ENCODE measurements around the gene SPON1.
A peak's percentile ranks its signal among the peaks of the same experiment; 100 is the strongest.
"Not testable (repeated sequence)": the region's sequence is repeated elsewhere in the genome, so short reads cannot be mapped to it uniquely, and the experiment has no call there.

Gene SPON1

DNA sequence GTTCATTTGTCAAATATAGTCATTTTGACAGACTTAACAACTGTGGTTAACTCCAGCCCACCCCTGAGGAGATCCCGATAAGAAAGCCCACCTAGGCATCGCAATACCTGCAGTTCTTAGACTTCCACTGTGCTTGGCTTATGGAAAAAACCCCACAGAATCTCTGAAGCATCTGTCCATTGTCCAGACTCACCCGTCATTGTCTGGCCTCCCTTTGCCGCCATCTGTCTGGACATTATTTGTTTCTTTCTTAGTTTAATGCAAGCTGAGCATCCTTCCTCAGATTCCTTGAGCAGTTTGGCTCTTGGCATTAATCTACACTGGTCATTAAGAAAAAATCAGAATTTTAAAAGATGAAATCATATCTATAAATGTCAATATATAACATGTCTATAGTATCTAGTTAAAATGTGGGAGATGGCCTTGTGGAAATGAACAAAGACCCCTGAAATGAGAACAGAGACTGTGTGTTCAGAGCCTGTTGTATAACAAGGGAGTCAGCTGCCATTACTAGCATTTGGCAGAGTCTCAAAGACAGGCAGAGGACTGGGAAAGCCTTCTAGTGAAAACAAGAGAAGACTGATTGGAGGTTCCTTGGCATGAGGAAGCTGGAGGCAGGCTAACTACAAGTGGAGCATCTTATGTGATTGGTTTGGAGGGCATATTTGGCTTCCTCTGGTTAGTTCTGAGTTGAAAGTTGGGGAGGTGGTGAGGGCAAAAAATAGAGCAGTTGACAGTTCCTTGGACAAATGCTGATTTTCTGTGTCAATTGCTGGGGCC, 80.4 kb downstream of the SPON1 start:
- no peak for DNase-seq

DNA sequence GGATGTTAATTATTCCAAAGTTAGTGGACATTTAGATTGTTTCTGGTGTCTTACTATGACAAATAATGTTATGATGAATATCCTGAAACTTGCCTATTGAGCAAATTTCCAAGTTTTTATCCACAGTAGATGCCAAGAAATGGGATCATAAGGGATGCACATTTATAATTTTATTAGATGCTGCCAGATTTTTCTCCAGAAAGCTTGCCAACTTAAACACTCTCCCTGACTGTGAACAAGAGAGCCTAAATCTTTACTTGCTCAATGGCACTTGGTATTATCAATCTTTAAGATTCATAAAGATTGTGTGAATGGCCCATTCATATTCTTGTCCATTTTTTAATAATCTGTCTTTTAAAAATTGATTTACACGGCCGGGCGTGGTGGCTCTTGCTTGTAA, 82.4 kb downstream of the SPON1 start:
- DNase-seq, result no peak

DNA sequence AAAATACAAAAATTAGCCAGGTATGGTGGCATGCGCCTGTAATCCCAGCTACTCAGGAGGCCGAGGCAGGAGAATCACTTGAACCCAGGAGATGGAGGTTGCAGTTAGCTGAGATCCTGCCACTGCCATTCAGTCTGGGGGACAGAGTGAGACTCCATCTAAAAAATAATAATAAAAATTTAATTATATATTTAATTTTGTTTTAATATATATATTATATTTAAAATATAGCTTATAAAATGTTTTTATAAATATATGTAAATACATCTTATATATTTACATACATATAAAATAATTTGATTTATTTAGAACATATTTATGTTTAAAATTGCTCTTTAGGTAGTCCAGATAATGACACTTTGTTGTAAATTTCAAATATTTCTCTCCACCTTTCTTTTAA, 82.9 kb downstream of the SPON1 start:
- no peak for DNase-seq

DNA sequence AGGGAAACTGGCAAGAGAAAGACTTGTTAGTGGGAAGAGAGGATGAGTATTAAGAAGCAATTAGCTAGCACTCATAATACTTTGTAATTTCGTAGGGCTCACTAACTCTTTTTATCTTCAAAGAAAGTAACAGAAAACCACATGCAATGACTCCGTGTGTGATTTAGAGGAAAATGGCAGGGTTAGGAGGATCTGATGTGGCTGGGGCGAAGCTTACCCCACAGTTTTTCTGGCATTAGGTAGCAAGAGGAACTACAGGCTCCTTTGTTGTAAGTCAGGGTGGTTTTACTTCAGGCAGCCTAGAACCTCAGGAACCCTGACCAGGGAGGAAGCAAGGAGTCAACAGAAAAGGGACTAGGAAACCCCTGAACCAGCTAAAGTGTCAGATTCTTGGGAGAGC, 89.7 kb downstream of the SPON1 start:
- no peak for DNase-seq

DNA sequence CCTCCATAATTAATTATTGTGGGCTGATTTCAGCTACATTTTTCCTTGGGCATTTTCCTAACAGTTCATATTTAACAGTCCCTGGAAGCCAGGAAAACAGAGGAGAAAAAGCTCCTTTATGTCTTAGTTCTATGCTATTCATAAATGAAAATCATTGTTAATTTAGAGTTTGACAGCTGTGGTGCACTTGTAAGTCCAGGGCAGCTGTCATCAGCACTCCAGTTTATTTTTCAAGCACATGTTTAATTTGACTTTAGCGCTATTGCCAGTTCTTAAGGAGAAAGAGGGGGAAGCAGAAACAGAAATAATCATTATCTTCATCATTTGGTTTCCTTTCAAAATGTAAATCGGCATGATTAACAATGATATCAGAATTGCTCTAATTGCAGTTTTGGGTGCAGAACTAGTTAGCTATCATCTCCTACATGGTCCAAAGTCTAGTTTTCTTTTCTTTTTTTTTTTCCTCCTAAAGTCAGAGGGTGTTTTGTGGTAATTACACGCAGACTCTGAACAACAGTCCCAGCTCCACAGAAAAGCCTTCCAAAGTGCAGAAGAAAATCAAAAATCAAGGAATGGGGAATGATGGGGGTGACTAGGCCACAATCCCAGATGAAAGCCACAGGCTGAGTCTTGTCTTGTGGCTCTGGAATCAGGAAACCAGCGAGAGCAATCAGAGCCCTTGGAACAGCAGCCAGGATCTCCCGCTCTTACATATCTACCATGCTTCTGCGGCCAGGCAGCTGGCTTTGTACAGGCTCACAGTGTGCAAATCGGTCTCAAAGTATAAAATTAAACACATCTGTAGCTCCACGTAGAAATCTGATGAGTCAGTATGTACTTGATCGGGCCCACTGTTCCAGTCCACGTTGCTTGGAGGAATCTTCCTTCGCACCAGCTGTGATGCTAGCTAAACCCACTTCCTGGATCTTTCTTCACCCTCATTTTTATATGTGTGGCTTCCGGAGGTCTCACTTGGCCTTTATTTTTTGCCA, 91.9 kb downstream of the SPON1 start:
- no peak for DNase-seq

DNA sequence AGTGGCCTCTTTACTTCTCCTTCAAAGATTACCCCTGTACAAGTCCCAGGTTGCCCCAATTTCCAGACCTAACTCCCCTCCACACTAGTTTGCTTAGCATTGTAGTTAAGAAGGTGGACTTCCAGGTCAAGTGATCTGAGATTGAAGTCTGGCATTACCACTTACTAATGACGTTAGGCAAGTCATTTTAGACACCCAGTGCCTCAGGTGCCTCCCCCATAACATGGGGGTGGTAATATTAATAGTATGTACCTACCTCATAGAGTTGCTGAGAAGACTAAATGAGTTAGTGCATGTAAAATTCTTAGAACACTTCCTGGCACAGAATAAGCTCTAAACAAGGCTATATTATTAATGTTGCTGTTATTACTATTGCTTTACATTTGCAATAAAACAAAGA, 93.4 kb downstream of the SPON1 start:
- DNase-seq, result no peak

DNA sequence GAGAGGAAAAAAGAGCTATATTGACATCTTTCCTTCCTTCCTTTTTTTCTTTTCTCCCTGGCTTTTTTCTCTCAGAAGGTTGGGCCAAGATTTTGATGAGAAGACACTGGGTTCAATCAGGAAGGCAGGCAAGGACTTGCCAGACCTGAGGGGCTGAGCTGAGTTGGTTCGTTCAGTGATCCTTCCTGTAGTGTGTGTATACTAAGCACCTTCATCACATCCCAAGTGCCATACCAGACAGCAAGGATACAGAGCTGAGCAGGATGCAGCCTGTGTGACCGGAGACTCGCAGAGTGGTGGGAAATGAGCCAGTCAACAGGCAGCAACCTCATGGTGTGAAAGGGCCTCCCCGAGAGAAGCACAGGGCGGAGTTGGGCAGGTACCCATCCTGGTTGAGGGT, 95.5 kb downstream of the SPON1 start:
- DNase-seq, result no peak

DNA sequence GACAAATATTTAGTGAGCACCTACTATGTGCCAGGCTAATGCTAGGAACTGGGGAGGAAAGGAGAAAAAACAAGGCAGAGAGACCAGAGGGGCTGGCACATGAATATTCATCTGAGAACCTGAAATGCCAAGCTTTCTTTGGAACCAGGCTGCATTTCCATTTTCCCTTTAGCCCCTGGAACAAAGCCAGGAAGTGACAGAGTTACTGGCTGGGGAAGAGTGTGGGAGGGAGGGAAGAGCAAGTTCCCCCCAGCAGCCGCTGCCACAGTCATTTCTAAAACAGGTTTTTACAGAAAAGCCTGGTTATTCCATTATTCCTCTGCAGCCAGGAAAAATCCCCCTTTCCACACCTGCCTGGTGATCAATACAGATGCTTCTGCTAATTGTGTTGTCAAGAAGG, 97.0 kb downstream of the SPON1 start:
- DNase-seq, result no peak

DNA sequence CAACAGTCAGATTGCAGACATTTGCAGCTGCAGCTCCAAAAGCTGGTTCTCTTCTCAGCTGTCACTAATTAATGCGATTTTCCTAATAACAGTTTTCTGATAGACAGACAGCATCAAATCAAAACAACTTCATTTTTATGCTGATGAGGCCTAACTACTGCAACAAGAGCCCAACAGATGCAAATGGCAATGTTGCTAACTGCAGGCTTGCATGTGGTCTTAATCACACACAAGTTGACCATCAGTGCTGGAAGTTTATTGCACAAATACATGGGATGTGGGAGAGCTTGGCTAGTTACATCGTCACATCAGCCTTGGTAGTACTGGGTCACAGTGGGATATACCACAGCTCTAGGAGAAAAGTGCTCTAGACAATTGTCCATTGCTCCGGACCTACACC, 99.2 kb downstream of the SPON1 start:
- no peak for DNase-seq

DNA sequence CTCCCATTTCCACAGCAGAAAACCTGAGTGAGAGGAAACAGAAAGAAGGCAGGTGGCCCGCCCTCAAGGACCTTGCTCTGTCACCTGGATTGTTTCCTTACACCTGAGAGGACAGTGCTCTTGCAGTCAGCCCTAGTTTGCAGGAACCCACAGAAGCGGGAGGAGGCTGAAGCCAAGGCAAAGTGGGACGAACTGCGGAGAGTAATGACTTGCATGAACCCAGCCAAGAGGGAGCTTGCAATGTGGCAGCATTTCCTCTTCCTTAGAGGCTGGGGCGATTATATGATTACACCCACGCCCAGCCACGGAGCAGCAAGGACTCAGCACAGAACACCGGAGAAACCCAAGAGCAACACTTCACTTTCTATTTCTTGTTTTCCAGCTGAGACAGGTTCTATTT, 102.6 kb downstream of the SPON1 start:
- DNase-seq, result no peak

DNA sequence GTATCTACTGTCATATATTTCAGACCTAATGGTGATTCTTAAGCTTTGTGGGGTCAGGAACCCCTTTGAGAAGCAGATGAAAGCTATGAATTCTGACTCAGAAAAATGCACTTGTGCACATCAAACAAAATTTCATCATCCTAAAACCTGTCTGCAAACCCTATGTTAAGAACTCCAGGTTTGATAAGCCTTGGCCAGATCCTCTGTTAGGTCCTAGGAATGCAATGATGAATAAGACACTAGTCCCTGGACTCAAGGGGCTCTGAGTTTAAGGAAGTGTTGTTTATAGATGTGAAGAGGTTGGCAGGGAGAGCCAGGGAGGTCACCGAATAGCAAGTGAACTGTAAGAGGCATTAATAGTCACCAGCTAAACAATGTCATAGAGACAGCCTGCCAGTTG, 103.2 kb downstream of the SPON1 start:
- DNase-seq, result no peak

DNA sequence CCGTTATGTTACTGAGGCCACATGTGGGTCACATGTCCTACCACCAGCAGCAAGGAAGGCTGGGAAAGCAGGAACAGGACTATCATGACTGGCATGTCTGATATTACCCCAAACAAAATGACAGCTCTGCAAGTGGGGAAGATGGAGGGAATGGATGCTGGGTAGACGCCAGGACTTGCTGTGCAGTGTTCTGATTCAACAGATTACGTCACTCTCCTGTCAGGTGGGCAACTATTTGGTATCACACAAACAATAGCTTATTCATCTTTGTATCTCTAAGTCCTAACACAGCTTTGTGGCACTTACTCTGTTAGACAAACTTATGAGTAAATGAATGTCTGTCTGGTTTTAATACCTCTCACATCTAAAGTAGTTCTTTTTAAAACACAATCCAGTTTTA, 105.2 kb downstream of the SPON1 start:
- DNase-seq, result no peak

DNA sequence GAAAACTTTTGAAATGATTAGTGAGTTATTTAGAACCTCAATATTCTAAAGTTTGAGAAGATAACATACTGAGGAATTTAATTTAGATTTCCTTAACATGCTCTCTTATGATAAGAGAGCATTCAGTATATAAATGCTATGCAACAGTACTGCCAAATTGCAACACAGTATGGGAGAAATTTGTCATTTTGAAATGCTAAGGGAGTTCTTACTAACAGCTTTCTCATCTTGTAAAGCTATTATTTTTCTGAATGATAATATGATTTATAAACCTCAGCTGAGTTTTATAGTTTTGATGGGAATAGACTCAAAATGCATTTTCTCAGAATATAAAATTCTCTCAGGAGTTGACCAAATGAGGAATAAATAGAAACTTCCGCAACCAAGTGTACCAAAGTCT, 108.4 kb downstream of the SPON1 start:
- no peak for DNase-seq

DNA sequence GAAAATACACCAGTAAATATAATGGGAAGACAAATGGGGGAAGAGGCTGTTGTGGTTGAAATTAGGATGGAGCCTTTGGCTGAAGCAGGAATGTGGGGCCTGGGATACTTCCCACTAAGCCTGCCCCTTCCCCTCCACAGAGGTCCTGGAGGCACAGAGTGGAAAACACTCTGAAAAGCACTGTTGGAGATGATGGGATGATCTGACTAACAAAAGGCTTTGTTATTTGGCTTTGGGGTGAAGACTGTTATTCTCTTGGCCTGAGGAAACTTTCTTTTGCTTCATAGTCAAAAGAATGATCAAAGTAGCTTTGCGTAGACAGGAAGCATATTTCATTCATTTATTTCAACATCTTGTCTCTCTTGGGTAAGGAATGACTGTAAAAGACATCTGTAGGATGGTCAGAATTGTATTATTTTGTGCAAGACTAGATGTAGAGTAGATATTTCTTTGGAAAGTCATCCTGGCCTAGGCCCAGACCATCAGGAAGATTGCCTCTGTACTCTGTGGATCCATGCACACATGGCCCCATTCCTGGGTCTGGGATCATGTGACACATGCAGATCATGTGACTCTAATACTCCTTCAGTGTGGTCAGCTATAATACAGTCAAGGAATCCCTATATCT, 111.4 kb downstream of the SPON1 start:
- no peak for DNase-seq

DNA sequence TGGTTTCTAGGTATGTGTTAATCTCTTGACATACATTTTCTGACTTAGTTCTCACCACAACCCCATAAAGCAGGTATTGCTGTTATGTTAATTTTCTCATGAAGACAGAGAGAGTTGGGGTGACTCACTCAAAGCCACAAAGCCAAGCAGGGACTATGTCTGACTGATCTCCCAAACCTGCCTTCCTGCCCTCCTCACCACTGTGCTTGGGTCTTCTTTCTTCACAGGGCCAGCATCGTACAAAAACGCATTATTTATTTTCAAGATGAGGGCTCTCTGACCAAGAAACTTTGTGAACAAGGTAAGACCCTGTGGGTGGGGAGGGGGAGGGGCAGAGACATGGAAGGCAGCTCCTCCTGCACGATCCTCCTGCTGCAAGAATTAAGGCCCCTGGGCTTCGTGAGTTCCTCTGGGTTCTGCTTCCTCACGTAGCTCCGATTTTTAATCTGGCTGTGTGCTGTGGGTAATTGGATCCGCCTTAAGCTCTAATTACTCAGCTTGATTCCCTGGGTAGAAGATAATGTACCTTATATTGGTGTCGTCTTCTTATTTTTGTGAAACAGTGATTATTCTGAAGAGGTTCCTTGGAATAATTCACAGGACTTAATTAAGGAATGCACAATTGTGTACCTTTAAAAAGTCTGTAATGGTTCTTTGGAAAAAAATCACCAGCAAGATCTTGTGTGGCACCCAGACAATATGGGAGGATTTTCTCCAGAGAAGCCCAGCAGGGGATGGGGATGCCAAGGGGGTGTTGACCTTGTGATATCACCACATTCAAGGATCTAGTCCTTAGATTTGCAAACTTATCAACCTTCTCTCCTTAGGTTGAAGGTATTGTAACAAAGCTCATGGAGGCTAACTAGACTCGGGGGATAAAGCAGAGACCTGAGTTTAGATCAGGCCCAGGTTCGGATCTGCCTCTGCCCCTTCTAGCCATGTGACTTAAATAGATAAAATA, 112.9 kb downstream of the SPON1 start:
- peak; percentile 80 for DNase-seq

DNA sequence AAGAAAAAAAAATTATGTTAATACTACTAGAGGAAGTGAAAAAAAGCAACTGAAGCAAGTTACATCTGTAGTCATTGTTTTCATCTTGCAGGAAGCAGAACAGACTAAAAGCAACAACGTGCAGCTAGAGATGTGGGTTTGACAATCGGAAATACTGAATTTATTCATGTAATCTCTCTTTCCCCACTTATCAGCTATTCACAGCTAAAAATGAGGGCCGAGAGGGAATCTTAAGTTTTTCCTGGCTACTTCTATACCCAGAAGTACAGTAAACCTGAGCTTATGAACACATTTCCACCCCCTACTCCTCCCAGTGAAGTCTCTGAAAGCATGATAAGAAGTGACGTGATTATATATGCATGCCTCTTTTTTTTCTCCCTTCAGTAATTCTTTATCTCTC, 116.5 kb downstream of the SPON1 start:
- peak; percentile 12 for DNase-seq

DNA sequence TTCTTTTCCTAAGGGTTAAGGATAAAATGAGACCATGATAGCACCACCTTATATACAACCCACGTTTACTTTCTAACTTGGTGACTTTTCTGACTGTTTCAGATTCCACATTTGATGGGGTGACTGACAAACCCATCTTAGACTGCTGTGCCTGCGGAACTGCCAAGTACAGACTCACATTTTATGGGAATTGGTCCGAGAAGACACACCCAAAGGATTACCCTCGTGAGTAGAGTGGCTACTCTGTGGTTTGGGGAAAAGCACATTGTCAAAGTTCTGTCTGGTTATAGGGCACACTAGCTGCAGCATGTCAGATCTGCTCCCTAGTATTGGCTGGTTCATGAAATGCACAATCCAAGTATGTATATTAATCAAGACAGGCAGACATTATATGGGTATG, 117.3 kb downstream of the SPON1 start:
- DNase-seq, result no peak

DNA sequence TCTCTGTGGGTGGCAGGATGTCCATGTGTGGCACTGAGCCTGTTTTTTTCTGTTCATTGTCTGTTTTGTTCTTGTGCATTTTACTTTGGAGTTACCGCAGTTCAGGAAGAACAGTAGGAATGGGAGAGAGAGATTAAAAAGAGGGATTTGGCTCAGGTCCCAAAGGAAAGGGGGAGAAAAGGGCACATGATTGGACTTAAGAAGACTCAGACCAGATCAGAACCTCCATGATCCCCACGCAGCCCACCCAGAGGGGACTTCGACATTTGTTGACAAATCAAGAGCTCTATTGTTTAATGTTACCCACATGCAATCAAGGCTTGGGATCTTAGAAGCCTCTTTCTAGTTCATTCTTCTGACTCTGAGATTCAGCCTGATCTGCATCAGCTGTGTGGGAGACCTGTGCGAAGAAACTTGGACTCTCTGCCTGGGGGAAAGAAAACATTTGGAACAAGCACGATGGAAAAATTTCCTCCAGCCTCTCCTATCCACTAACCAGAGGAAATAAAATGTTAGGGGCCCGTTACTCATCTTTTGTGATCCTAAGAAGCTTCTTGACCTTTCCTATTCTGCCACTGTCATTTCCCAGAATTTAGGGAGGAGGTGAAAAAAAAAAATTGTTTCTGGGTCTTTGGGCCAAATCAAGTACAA, 119.2 kb downstream of the SPON1 start:
- DNase-seq, result no peak

DNA sequence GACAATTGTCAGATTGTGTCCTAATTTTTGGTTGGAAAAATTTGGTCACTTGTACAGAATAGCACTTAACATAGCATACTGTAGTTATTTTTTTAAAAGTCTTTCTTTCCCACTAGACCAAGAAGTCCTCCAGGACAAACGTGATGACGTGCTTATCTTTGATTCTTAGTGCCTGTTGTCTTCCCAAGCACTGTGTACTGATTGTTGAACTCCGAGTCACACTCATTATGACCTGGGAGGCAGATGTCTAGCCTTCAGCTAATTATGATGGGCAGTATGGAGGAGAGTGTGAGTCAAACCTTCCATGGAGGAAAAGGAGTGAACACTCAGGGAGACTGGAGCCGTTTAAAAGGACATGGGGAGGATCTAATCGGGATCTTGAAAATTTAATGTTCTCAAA, 119.8 kb downstream of the SPON1 start:
- no peak for DNase-seq

DNA sequence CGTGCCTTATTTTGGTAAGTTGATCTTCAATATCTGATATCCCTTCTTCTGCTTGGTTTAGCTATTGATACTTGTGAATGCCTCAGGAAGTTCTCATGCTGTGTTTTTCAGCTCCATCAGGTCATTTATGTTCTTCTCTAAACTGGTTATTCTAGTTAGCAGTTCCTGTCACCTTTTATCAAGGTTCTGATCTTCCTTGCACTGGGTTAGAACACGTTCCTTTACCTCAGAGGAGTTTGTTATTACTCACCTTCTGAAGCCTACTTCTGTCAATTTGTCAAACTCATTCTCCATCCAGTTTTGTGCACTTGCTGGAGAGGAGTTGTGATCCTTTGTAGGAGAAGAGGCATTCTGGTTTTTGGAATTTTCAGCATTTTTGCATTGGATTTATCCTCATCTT, 126.3 kb downstream of the SPON1 start:
- DNase-seq, result not testable (repeated sequence)

DNA sequence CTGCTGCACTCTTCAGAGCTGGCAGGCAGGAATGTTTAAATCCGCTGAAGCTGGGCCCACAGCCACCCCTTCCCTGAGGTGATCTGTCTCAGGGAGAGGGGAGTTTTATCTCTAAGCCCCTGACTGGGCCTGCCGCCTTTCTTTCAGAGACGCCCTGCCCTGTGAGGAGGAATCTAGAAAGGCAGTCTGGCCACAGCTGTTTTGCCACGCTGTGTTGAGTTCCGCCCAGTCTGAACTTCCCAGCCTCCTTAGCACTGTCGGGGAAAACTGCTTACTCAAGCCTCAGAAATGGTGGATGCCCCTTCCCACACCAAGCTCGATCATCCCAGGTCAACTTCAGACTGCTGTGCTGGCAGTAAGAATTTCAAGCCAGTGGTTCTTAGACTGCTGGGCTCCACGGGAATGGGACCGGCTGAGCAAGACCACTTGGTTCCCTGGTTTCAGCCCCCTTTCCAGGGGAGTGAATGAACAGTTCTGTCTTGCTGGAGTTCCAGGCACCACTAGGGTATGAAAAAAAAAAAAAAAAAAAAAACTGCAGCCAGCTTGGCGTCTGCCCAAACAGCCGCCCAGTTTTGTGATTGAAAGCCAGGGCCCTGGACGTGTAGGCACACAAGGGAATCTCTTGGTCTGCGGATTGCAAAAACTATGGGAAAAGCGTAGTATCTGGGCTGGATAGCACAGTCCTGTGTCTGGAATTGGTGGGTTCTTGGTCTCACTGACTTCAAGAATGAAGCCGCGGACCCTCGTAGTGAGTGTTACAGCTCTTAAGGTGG, 127.4 kb downstream of the SPON1 start:
- DNase-seq, result no peak

Data from activated CD4-positive, alpha-beta T cell treated with anti-CD3 and anti-CD28 coated beads, Interleukin-2, Interleukin-6, amounts not matched to agents 100 ng/mL and 50 ng/mL, durations not matched to agents 16 hours and 8 hours (primary cell).